Body of pancreas (tissue), 4 donors: ENCODE results near the gene PMAIP1. TPM values are rescaled to one million over a fixed set of nuclear protein-coding genes. Genes with fewer than 3 reads are reported as not detected.

ENCODE experiments used
- ATAC-seq: fragments of 150-250 bp; one replicate; pipeline ENCODE4 v1.9.1; 2016
- DNase-seq, 4 donors: peaks; one replicate each; pipeline ENCODE4 v3.0.0-alpha.2; 2019
- H3K27ac ChIP-seq, 4 donors: fragments of 200-600 bp; sonication (generic); 1 replicate in 3 of 4; 2 replicates in 1 of 4; pipeline versions ENCODE4 v1.5.1 to v1.6.1; 2016 to 2019; ENCODE audit warnings: mild to moderate bottlenecking in 1 of 4, mixed read lengths in 1 of 4, moderate library complexity in 1 of 4
- H3K27me3 ChIP-seq, 2 donors: fragments of 200-600 bp; sonication (generic); one replicate each; pipeline ENCODE4 v1.6.0; 2016; ENCODE audit warnings: mild to moderate bottlenecking in 1 of 2
- H3K36me3 ChIP-seq, 2 donors: fragments of 200-600 bp; sonication (generic); replicated peaks in 1 of 2; 2 replicates each; pipeline ENCODE4 v1.5.1; 2016; ENCODE audit warnings: low read depth in 2 of 2; ENCODE audit not compliant: insufficient read depth in 1 of 2
- H3K4me1 ChIP-seq: fragments of 200-600 bp; sonication (generic); one replicate; pipeline ENCODE4 v1.6.0; 2016
- H3K4me3 ChIP-seq, 2 donors: fragments of 200-600 bp; sonication (generic); 1 replicate in 1 of 2; 2 replicates in 1 of 2; pipeline ENCODE4 v1.5.1; 2016 to 2019
- H3K9me3 ChIP-seq, 3 donors: fragments of 200-600 bp; sonication (generic); 1 replicate in 2 of 3; 2 replicates in 1 of 3; pipeline ENCODE4 v1.5.1; 2016
- CTCF ChIP-seq, 7 experiments: fragments of 450-650 bp in 4 of 7; fragments of 200-600 bp in 3 of 7; sonication (generic) in 3 of 7; IDR thresholded peaks; one replicate each; pipeline ENCODE4 v1.5.1; 2016 to 2019; ENCODE audit warnings: antibody characterized with exemption in 7 of 7
- POLR2A ChIP-seq, 3 donors: fragments of 450-650 bp; IDR thresholded peaks; one replicate each; pipeline ENCODE4 v1.6.1; 2016; ENCODE audit warnings: antibody characterized with exemption in 3 of 3, mild to moderate bottlenecking in 2 of 3
- WGBS, 2 donors: methylation state at CpG; one replicate each; pipeline ENCODE4 v1.1.5; 2017; 5-methylcytosine and 5-hydroxymethylcytosine counted together
- intact Hi-C: fragments of 100-400 bp; cut with DNase I; formaldehyde crosslinking; loops from one replicate; pipeline ENCODE4 v1.15.1; 2023
- total RNA-seq, 2 donors: library from RNA; depleted of rRNA; stranded (reverse); fragments of >200 nt; gene quantifications; one replicate each; pipeline ENCODE4 v1.1.0, GENCODE V29; 2016

PMAIP1 gene
- total RNA-seq, 2 donors from 2014 or later = 1.0 TPM; not detected in 1

GRCh38 chr18:59861009-59861408, 38.8 kb upstream of the PMAIP1 start:
- no peaks in the 10 kb centered on the region for H3K36me3 ChIP-seq
- no peak for ATAC-seq
- TF ChIP-seq CTCF (IDR thresholded peaks at IDR 0.05) (no peak), POLR2A (IDR thresholded peaks at IDR 0.05) (no peak)

GRCh38 chr18:59861963-59862819, 37.6 kb upstream of the PMAIP1 start:
- 58 to 59% methylated on average over 7 of the region's 7 CpGs for WGBS, 2 donors

More at GRCh38 chr18:59861009-59861408, 38.8 kb upstream of the PMAIP1 start:
- no peaks in the 10 kb centered on the region for H3K27me3 ChIP-seq
- intact Hi-C loops = no loop called here
- H3K9me3 ChIP-seq = no peaks in the 10 kb centered on the region
- no peaks in the 10 kb centered on the region for H3K4me1 ChIP-seq
- no peak overlapping the region for H3K4me3 ChIP-seq
- WGBS, 2 donors = 47 to 55% methylated on average over 4 of the region's 4 CpGs
- DNase-seq = no peak
- H3K27ac ChIP-seq = no peak overlapping the region

GRCh38 chr18:59865241-59865986, 34.4 kb upstream of the PMAIP1 start:
- Histone ChIP-seq H3K27me3 (no peaks in the 10 kb centered on the region), H3K4me3 (no peak overlapping the region), H3K9me3 (no peaks in the 10 kb centered on the region), H3K4me1 (no peaks in the 10 kb centered on the region), H3K36me3 (no peaks in the 10 kb centered on the region), H3K27ac (no peak overlapping the region)
- WGBS, 2 donors = 53 to 59% methylated on average over 6 of the region's 6 CpGs
- intact Hi-C loops = no loop called here
- ATAC-seq (no peak), DNase-seq (no peak)
- TF ChIP-seq CTCF (IDR thresholded peaks at IDR 0.05) (no peak), POLR2A (IDR thresholded peaks at IDR 0.05) (no peak)

More at GRCh38 chr18:59861963-59862819, 37.6 kb upstream of the PMAIP1 start:
- Histone ChIP-seq H3K27me3 (no peaks in the 10 kb centered on the region), H3K9me3 (no peaks in the 10 kb centered on the region), H3K4me3 (no peak overlapping the region), H3K4me1 (no peaks in the 10 kb centered on the region), H3K36me3 (no peaks in the 10 kb centered on the region), H3K27ac (no peak overlapping the region)
- intact Hi-C loops = no loop called here
- no peak for ATAC-seq
- no peak for DNase-seq
- TF ChIP-seq CTCF (IDR thresholded peaks at IDR 0.05) (no peak), POLR2A (IDR thresholded peaks at IDR 0.05) (no peak)

- intact Hi-C loops = no loop called here
- Histone ChIP-seq H3K4me3 (no peak overlapping the region), H3K4me1 (no peaks in the 10 kb centered on the region), H3K27ac (no peak overlapping the region), H3K36me3 (no peaks in the 10 kb centered on the region), H3K27me3 (no peaks in the 10 kb centered on the region), H3K9me3 (no peaks in the 10 kb centered on the region)
- DNase-seq = no peak
- ATAC-seq = no peak
- TF ChIP-seq CTCF (IDR thresholded peaks at IDR 0.05) (no peak), POLR2A (IDR thresholded peaks at IDR 0.05) (no peak)
- 58 to 60% methylated on average over 2 of the region's 2 CpGs for WGBS, 2 donors
These were observed 33.1 kb upstream of the PMAIP1 start for GRCh38 chr18:59866551-59867269.
